ENCODE data around the gene GRID2. TPM values are rescaled to one million over a fixed set of nuclear protein-coding genes. Genes with fewer than 3 reads are reported as not detected.
A peak's percentile ranks its signal among the peaks of the same experiment; 100 is the strongest.

GRID2 gene
- total RNA-seq, 1 experiment from 2014 or later = not detected

DNA sequence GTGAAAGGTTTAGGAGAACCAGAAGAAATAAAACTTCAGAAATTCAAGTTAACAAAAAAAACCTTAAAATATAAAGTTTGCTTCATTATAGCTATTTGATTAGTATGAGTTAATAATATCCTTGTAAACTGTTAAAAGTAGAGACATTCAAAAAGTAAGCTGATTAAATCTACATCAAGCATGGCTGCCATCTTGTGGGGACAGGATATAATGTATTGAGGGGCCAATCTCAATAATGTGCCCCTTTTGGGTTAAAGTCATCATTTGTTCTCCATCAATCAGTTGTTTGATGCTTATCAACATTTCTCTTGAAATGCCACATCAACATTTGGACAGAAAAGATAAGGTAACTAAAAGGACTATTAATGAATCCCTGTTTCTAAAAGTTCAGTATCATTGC, 4.6 kb upstream of the GRID2 start:
- no peak for DNase-seq (ENCODE audit: low read depth)
- in situ Hi-C loops (cut with HindIII; ENCODE audit: low pct_unique_long_range_greater_than_20kb, low sequenced_read_pairs) = no loop called here

DNA sequence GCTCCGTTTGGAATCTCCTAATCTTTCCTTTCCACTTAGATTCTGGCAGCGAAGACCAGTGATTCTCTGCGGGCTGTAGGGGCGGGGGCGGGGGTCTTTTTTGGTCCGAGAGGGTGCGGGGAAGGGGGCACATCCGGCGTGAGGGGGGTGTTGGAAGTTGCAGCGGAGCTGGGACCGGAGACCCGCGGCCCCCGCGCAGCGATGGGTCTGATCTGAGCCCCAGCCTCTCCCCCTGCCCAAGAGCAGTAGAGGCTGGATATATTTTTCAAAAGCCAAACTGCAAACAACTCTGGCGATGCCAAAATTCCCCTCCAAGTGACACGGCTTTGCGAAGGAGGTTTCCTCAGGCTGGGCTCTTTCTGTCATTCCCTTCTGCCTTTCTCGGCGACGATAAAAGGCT, 355 bp downstream of the GRID2 start:
- peak; percentile 2 for DNase-seq (ENCODE audit: low read depth)
- in situ Hi-C loops (cut with HindIII; ENCODE audit: low pct_unique_long_range_greater_than_20kb, low sequenced_read_pairs) = no loop called here

DNA sequence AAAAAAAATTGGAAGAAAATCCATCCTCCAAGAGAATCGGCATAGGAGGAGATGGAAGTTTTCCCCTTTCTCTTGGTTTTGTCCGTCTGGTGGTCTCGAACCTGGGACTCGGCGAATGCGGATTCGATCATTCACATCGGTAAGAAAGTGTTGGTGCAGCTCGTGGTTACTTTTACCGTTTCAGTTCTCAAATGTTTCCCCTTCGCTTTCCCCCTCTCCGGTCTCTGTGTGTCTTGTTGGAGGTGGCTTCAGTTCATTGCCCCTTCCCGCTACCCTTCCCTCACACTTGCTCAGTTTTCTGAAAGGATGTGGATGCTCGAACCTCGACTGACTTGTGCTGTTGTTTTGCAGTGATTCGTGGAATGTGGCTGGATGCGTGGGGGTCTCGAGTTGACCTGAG, 840 bp downstream of the GRID2 start:
- peak; percentile 16 for DNase-seq (ENCODE audit: low read depth)

DNA sequence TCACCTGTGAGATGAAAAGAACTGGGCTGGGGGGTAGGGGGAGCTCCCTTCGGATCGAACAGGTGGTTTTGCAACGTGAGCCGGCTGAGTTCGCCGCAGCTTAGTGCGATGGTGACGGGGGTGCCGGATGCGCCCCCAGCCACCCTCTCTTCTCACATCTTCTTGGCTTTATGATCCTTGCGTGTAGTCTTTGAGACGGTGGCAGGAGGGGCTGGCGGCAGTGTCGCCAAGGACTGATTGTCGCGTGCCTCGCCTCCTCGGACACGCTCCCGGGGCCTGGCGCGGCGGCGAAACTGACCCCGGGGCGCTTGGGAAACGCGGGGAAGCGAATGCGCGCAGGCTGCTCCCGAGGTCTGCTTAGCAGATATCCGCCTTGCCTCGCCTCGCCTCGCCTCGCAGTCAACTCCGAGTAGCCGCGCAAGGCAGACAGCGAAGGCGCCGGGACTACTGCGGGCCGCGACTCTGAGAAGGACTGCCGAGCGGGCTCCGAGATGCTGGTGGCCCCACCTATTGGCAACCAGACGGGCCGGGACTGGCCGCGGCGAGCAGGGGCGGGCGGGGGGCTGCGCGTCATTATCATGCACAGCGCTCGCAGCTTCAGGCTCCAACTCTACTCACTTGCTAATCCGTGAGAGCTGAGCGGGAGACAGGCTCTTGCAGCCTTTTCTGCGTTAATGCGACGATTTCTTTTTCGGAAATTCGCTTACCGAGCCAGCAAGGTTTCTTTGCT, 1.5 kb downstream of the GRID2 start:
- in situ Hi-C loops (cut with HindIII; ENCODE audit: low pct_unique_long_range_greater_than_20kb, low sequenced_read_pairs) = no loop called here
- peak; percentile 51 for DNase-seq (ENCODE audit: low read depth)

More for the DNA sequence above, 840 bp downstream of the GRID2 start:
- in situ Hi-C loops (cut with HindIII; ENCODE audit: low pct_unique_long_range_greater_than_20kb, low sequenced_read_pairs) = no loop called here

DNA sequence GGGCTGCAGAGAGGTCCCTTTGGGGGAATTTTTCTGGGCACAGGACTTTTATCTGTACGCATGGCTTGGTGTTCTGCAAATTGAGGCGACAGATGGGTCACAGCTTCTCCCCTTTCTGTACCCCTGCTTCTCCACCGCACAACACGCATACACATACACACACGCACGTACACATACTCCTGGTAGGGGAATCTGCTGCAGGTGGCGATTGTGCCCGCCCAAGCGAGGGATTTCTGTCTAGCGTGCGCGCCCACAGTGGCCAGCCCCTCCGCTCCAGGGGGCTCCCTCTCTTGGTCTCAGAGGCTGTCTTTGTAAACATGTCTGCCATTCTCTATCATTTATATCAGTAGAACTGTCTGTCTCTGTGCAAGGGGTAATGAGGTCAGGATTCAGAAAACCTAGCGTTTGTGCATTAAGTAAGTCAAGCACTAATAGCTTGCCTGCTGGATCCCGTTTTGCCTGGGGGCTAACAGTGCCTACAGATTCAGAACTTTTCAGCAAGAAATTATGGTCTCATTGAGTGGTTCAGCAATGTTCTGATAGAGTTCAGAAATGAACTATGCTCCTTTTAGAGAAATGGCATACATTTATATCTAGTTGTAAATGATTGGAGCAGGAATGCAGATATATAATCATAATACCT, 2.2 kb downstream of the GRID2 start:
- in situ Hi-C loops (cut with HindIII; ENCODE audit: low pct_unique_long_range_greater_than_20kb, low sequenced_read_pairs) = no loop called here
- DNase-seq (ENCODE audit: low read depth) = no peak

DNA sequence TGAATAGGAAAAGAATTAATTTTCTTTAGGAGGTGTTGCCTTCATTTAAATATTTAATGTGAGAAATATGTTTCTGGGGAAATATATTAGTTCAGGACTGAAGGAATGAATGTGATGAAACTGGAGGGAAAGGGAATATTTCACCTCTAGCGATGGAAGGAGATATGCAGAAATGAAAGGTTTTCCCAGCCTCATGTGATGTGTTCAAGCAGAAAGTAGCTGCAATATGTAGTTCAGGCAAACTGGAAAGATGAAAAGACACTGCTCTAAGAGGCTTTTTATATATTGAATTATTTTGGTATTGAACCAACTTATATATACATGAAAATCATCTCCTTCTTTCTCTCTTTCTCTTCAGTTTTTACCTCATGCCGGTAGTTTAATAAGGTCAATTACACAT, 3.4 kb downstream of the GRID2 start:
- in situ Hi-C loops (cut with HindIII; ENCODE audit: low pct_unique_long_range_greater_than_20kb, low sequenced_read_pairs) = no loop called here
- no peak for DNase-seq (ENCODE audit: low read depth)

DNA sequence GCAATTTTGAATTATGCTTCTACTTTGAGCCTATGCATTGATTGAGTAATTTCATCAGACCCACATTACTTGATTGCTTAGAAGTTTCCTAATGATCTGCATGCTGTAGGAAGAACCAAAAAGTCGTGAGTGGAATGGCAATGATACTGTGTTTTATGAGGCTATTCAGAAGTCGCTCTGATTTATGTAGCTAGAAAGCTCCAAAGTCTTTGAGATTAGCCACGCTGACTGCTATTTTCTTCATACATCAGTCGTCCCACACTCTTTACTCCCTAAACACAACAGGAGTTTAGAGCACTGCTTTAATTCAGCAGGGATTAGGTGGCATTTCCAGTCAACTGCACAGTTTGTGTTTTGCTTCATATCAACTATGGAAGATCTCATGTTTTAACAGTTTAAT, 4.1 kb downstream of the GRID2 start:
- no peak for DNase-seq (ENCODE audit: low read depth)
- in situ Hi-C loops (cut with HindIII; ENCODE audit: low pct_unique_long_range_greater_than_20kb, low sequenced_read_pairs) = no loop called here

DNA sequence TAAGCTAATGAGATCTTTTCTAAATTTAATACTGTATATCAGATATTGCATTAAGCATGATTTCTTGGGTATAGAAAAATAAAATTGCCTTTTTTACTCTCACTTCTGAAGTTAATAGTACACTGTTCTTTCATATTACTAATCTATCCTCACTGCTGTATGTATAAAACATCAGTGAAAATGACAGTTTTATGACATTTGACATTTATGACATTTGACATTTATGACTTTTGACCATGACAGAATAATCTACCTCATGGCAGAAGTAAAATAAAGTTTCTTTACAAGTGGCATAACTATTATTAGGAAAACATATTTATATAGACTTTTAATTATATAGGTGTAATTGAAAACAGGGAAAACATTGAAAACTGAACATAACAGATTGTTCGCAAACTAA, 13.3 kb downstream of the GRID2 start:
- DNase-seq (ENCODE audit: low read depth) = no peak
- in situ Hi-C loops (cut with HindIII; ENCODE audit: low pct_unique_long_range_greater_than_20kb, low sequenced_read_pairs) = no loop called here

DNA sequence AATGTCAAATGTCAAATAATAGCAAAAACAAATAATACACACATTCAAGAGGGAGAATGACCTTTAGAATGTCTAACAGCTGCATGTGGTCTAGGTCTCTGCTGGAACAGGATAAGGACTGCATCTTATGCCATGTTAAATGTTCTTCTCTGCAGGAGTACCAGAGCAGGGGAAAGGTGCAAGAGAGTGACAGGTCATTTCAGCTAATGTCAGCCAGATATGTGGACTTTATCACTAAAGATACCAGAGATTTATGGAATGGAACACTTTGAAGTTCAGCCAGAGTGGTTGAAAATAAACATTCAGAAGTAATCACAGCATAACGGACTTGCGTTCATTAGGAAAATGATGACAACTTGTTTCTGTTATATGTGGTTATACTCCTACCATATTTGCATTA, 24.3 kb downstream of the GRID2 start:
- in situ Hi-C loops (cut with HindIII; ENCODE audit: low pct_unique_long_range_greater_than_20kb, low sequenced_read_pairs) = no loop called here
- no peak for DNase-seq (ENCODE audit: low read depth)

DNA sequence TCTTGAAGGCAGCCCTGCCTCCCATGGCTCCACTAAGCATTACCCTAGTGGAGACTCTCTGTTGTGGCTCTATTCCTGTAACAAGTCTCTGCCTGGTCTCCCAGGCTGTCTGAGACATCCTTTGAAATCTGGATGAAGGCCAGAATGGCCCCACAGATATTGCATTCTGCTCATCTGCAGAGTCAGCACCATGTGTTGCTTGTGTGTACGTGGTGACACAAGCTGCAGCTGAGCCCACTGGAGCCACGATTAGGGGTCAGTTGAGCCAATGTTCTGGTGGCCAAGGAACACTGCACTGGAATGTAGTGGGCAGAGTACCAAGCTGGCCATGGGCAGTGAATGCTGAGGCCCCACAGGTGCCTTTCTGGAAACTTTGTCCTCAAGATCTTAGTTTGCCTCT, 29.2 kb downstream of the GRID2 start:
- in situ Hi-C loops (cut with HindIII; ENCODE audit: low pct_unique_long_range_greater_than_20kb, low sequenced_read_pairs) = no loop called here
- DNase-seq (ENCODE audit: low read depth) = no peak

DNA sequence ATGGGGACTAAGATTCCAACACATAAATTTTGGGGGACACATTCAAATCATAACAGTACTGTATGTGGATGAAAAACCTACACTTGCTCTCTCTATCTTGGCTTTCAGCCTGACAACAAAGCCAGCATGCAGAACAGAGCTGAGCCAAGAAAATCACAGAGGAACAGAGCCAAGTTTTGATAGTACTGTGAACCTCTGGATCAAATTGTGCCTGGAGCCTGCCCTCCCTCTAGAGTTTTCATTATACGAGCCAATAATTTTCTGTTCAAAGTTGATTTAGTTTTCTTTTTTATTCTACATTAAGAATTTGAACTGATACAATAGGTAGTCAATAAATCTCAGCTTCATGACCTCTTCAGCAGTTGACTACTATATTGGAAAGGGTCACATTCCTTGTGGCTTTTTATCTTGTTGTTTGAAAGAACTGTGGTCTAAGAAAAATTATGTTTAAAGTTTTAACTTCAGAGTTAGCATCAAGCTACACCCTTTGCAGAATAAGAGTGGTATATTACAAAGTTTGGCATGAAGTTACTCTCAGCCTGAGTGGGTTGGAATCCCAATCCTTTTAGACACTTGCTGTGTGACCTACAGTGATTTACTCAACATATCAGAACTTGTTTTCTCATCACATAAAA, 31.1 kb downstream of the GRID2 start:
- no peak for DNase-seq (ENCODE audit: low read depth)
- in situ Hi-C loops (cut with HindIII; ENCODE audit: low pct_unique_long_range_greater_than_20kb, low sequenced_read_pairs) = no loop called here

DNA sequence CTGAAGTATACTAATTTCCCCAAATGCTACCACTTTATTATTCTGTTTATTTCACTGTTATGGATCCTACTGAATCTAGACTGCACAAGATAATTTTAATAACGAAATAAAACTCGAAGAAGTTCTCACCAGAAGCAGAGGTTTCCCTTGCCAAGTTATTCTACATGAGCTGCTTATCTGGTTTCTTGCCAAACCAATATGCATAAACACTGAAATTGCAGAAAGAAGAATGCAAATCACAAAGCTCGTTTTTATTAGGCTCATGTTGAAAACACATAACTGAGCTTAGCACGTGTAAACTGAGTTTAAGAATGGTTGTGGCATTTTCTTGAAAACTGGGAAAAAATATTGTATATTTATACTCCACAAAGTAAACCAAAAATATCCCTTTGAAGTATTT, 35.9 kb downstream of the GRID2 start:
- no peak for DNase-seq (ENCODE audit: low read depth)
- in situ Hi-C loops (cut with HindIII; ENCODE audit: low pct_unique_long_range_greater_than_20kb, low sequenced_read_pairs) = no loop called here

DNA sequence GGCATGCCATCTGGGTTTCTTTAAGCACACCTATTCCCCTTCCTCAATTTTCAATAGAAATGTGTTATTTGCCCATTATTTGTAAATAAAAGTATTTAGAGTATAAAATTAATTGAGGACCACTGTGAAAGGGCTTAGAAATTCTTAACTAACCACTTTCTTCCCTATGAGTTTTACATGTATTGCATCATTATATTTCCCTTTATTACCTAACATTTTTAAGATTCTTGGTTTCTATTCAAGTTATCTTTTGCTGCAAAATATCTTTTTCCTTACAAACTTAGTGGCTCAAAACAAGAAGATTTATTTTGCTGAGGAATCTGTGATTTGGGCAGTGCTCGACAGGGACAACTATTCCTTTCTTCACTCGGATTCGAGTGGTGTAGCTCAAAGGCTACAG, 40.5 kb downstream of the GRID2 start:
- no peak for DNase-seq (ENCODE audit: low read depth)
- in situ Hi-C loops (cut with HindIII; ENCODE audit: low pct_unique_long_range_greater_than_20kb, low sequenced_read_pairs) = no loop called here

DNA sequence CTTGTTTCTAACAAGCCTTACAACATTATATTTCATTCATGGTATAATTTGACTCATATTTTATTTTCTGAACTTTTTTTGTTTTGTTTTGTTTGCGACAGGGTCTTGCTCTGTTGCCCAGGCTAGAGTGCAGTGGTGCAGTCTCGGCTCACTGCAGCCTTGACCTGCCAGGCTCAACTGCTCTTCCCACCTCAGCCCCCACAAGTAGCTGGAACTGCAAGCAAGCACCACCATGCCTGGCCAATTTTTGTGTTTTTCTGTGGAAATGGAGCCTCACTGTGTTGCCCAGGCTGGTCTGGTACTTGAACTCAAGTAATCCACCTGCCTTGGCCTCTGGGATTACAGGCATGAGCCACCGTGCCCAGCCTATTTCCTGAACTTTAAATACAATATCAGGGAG, 42.5 kb downstream of the GRID2 start:
- no peak for DNase-seq (ENCODE audit: low read depth)
- in situ Hi-C loops (cut with HindIII; ENCODE audit: low pct_unique_long_range_greater_than_20kb, low sequenced_read_pairs) = no loop called here

DNA sequence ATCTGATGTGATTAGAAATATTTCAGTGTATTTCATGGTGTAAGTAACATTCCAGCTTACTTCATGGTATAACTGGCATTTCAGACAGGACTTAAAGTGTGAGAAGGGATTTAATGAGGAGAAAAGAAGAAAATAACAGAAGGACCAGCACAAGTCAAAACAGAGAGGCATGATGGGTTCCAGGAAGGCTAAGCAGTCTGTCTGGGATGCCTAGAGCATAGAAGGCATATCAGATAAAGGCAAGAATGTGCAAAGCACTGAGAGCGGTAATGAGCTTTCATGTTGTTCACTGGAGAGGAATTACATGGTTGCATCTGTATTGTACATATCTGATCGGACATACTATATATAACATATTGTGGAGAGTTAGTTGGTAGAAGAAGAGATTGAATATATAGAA, 54.2 kb downstream of the GRID2 start:
- DNase-seq (ENCODE audit: low read depth) = no peak
- in situ Hi-C loops (cut with HindIII; ENCODE audit: low pct_unique_long_range_greater_than_20kb, low sequenced_read_pairs) = no loop called here

DNA sequence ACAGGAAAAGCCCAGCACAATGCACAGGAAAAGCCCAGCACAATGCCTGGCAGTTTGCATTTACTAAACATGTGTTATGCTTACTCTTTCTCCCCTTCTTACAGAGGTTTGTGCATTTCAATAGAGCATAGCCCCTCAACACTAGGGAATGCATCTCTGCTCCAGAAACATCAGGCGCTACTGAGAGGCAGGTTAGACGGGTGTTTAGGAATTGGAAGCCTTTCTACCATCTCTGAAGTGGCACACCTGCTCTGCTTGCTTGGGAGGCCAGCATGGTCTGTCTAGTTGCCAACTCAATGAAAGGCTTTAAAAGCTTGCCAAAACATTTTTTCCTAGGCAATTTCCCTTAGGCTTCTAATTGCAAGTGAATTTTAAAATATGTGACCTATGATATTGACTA, 55.7 kb downstream of the GRID2 start:
- in situ Hi-C loops (cut with HindIII; ENCODE audit: low pct_unique_long_range_greater_than_20kb, low sequenced_read_pairs) = no loop called here

DNA sequence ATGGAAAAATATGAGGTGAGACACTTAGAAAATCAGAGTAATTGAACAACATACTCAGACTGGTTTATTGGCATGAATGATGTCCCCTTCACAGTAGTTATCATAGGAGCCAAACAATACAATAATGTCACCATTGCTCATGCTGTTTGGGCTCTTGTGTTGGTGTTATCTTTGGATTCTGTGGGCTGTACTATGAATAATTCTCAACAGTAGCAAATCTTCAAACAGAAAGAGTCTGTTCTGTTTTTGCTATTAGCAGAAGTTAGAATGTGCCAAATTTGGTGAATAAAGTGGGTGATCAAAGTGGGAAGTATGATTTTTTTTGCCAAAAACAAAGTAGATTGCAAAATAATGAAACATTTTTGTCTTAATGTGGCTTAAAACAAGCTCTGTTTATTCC, 58.3 kb downstream of the GRID2 start:
- no peak for DNase-seq (ENCODE audit: low read depth)
- in situ Hi-C loops (cut with HindIII; ENCODE audit: low pct_unique_long_range_greater_than_20kb, low sequenced_read_pairs) = no loop called here

More for the DNA sequence above, 55.7 kb downstream of the GRID2 start:
- no peak for DNase-seq (ENCODE audit: low read depth)

DNA sequence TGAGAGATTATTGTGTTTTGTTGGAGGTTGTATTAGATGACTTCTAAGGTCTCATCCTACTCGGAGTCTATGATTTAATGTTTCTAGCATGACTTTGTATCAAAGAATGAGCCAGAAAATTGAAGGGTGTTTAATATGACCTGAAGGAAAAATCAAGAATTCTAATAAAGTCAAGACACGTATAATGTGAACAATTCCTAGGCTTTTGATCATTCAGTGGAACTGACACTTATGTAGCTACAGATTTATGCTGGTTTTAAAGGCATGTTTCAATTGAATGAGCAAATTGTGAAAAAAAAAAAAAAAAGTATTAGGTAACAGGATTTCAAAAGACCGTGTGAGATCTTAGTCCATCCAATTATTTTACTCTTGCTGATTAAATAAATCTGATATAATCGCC, 64.9 kb downstream of the GRID2 start:
- no peak for DNase-seq (ENCODE audit: low read depth)
- in situ Hi-C loops (cut with HindIII; ENCODE audit: low pct_unique_long_range_greater_than_20kb, low sequenced_read_pairs) = no loop called here

DNA sequence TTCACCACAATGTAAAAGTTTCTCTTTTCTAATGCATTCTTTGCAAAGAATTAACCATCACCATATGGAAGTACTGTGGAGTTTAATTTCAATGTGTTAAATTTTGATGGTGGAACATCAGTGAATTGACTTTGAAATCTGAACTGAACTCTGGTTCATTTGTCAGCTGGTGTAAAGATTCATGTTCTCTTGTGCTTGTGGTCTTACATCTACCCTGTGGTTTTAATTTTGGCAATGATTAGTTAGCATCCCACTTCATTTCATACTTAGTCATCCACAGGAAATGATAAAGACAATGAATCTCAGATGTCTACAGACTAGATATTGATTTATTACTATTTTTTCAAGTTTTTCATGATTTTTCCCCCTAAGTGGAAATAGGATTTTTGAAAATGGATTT, 77.8 kb downstream of the GRID2 start:
- in situ Hi-C loops (cut with HindIII; ENCODE audit: low pct_unique_long_range_greater_than_20kb, low sequenced_read_pairs) = no loop called here
- DNase-seq (ENCODE audit: low read depth) = no peak

DNA sequence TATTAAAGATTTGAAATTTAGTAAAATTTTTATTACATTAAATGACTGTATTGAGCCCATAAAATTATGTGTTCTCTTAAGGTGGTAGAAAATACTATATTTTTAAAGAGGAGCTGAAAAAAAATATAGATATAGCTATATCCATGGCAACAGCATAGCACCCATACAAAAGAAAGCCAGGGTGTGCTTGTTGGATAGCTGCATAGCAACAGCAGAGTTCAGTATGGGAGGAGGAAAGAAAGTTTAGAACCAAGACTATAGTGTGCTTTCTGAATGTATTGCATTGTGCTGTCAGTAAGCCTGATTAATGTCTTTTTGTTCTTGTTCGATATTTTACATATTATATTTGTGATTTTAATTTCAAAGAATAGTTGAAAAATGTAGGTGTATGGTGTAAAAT, 78.4 kb downstream of the GRID2 start:
- in situ Hi-C loops (cut with HindIII; ENCODE audit: low pct_unique_long_range_greater_than_20kb, low sequenced_read_pairs) = no loop called here
- DNase-seq (ENCODE audit: low read depth) = no peak

All from Caki2 (cell line).